Gastrocnemius medialis (tissue), 4 donors: ENCODE data around the gene SCARF2. TPM values are rescaled to one million over a fixed set of nuclear protein-coding genes. Genes with fewer than 3 reads are reported as not detected.

Experiments
- ATAC-seq, 2 donors: fragments of 150-250 bp; one replicate each; pipeline ENCODE4 v1.9.1; 2016
- DNase-seq, 2 donors: peaks; one replicate each; pipeline ENCODE4 v3.0.0-alpha.2; 2019
- H3K27ac ChIP-seq, 4 donors: fragments of 200-600 bp; sonication (generic); 1 replicate in 1 of 4; 2 replicates in 3 of 4; pipeline ENCODE4 v1.5.1; 2016 to 2018; ENCODE audit warnings: mild to moderate bottlenecking in 2 of 4, moderate library complexity in 1 of 4
- H3K27me3 ChIP-seq, 3 donors: fragments of 200-600 bp; sonication (generic) in 2 of 3; 1 replicate in 1 of 3; 2 replicates in 2 of 3; pipeline versions ENCODE4 v1.5.1 to v1.6.0; 2016 to 2019; ENCODE audit warnings: mild to moderate bottlenecking in 1 of 3, moderate library complexity in 1 of 3
- H3K36me3 ChIP-seq, 2 donors: fragments of 200-600 bp; sonication (generic) in 1 of 2; one replicate each; pipeline ENCODE4 v1.5.1; 2017 to 2018
- H3K4me1 ChIP-seq, 2 donors: fragments of 200-600 bp; sonication (generic) in 1 of 2; one replicate each; pipeline ENCODE4 v1.5.1; 2016 to 2017; ENCODE audit warnings: mild to moderate bottlenecking in 2 of 2
- H3K4me3 ChIP-seq, 4 donors: fragments of 200-600 bp; sonication (generic) in 3 of 4; 1 replicate in 1 of 4; 2 replicates in 3 of 4; pipeline ENCODE4 v1.5.1; 2016 to 2019; ENCODE audit warnings: mild to moderate bottlenecking in 2 of 4
- H3K9me3 ChIP-seq, 3 donors: fragments of 200-600 bp; sonication (generic) in 2 of 3; 1 replicate in 1 of 3; 2 replicates in 2 of 3; pipeline ENCODE4 v1.5.1; 2016 to 2019
- CTCF ChIP-seq, 5 experiments: fragments of 450-650 bp in 3 of 5; fragments of 200-600 bp in 2 of 5; sonication (generic) in 2 of 5; IDR thresholded peaks in 4 of 5; conservative IDR thresholded peaks in 1 of 5; 1 replicate in 4 of 5; 2 replicates in 1 of 5; pipeline ENCODE4 v1.5.1; 2016 to 2019; ENCODE audit warnings: antibody characterized with exemption in 5 of 5, mild to moderate bottlenecking in 3 of 5, moderate library complexity in 3 of 5
- POLR2A ChIP-seq, 2 donors: fragments of 450-650 bp; IDR thresholded peaks; one replicate each; pipeline ENCODE4 v1.6.1; 2017; ENCODE audit warnings: antibody characterized with exemption in 2 of 2, mild to moderate bottlenecking in 2 of 2, moderate library complexity in 2 of 2
- in situ Hi-C, 4 donors: fragments of 200-750 bp; cut with MboI; loops; one replicate each; pipeline versions ENCODE4 v1.15.0 to v1.8.0; 2017; ENCODE audit warnings: low sequenced_read_pairs in 4 of 4
- intact Hi-C: fragments of 100-400 bp; cut with DNase I; formaldehyde crosslinking; loops from one replicate; pipeline ENCODE4 v1.15.1; 2023; ENCODE audit warnings: low total_unique reads
- total RNA-seq, 4 donors: library from RNA; depleted of rRNA; stranded (reverse); fragments of >200 nt; gene quantifications; one replicate each; pipeline versions ENCODE4 v1.1.0 to v1.2.3, GENCODE V29; 2016

Gene SCARF2
- total RNA-seq, 4 donors from 2014 or later, result 1.8 to 4.0 (median 2.3) TPM

- Histone ChIP-seq H3K9me3 (no peaks in the 10 kb centered on the region), H3K4me1 (no peaks in the 10 kb centered on the region), H3K27ac (no peak overlapping the region), H3K36me3 (peaks cover 0 to 15% of the 10 kb centered on the region in 2 donors), H3K27me3 (no peaks in the 10 kb centered on the region), H3K4me3 (no peak overlapping the region)
- ATAC-seq (no peak), DNase-seq (no peak)
- in situ Hi-C loops (loop anchor here in 1 of 4 donors (5.0 to 25.0 kb wide), 2 partner anchors 44 to 231 kb away; no protein-coding TSS in a partner anchor), intact Hi-C loops (loop anchor here (5.0 kb wide), 1 partner anchor 39 kb away; no protein-coding TSS in a partner anchor)
- TF ChIP-seq POLR2A (IDR thresholded peaks at IDR 0.05), result no peak
- no peak for TF ChIP-seq CTCF (IDR thresholded peaks at IDR 0.05 in 4 of 5, conservative IDR thresholded peaks at IDR 0.05 in 1 of 5)
These were observed 19.1 kb upstream of the SCARF2 start for GRCh38 chr22:20456722-20457076.

DNA sequence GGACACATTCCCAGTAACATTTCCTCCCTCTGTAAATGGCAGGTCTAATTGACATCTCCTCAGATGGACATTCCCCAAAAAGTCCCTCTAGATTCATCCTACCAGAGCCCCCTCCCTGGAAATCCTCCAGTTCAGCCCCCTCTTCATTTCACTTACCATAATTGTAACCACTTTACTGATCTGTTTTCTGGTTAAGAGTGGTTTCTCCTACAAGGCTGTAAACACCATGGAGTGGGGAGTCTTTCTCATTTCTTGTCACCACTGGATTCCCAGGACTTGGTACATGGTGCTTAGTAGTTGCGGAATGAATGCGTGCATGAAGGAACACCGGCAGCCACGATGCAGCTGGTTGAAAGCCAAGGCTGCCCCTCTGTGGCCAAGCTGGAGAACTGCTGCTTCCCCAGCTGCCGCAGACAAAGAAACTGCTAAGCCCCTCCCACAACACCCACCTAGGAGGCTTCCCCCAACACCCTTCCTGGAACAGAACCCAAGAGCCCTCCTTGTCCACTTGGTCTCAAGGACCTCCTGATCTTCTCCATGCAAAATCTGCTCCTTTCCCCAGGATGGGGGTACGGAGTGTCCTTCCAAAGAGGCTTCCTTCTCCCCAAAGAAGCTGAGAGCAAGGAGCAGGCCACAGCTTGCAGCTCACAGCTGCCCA, 18.6 kb upstream of the SCARF2 start:
- in situ Hi-C loops (loop anchor here in 1 of 4 donors (5.0 to 25.0 kb wide), 2 partner anchors 44 to 231 kb away; no protein-coding TSS in a partner anchor), intact Hi-C loops (loop anchor here (5.0 kb wide), 1 partner anchor 39 kb away; no protein-coding TSS in a partner anchor)
- Histone ChIP-seq H3K27me3 (no peaks in the 10 kb centered on the region), H3K36me3 (peaks cover 0 to 15% of the 10 kb centered on the region in 2 donors), H3K4me1 (no peaks in the 10 kb centered on the region), H3K27ac (no peak overlapping the region), H3K4me3 (no peak overlapping the region), H3K9me3 (no peaks in the 10 kb centered on the region)
- DNase-seq (peak; percentile 37 to 62), ATAC-seq (peak; percentile 67 to 85)
- no peak for TF ChIP-seq POLR2A (IDR thresholded peaks at IDR 0.05)
- peak; percentile 52 to 82 (median 77) for TF ChIP-seq CTCF (IDR thresholded peaks at IDR 0.05 in 4 of 5, conservative IDR thresholded peaks at IDR 0.05 in 1 of 5)

- in situ Hi-C loops (loop anchor here in 1 of 4 donors (5.0 to 25.0 kb wide), 2 partner anchors 43 to 232 kb away; no protein-coding TSS in a partner anchor), intact Hi-C loops (loop anchor here (5.0 kb wide), 1 partner anchor 38 kb away; no protein-coding TSS in a partner anchor)
These were observed 18.1 kb upstream of the SCARF2 start for GRCh38 chr22:20455709-20456063.

DNA sequence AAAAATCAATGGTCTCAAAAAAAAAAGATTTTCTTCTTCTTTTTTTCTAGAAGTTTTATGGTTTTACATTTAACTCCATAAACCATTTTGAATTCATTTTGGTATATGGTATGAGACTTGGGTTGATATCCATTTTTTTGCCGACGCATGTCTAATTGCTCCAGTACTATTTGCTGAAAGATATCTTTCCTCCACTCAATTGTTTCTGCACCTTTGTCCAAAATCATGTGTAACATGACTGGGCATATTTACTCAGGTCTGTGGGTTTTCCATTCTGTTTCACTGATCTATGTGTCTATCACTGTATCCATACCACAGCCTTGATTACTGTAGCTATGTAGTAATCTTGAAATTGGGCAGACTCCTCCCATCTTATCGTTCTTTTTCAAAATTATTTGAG, 15.6 kb upstream of the SCARF2 start:
- Histone ChIP-seq H3K36me3 (peaks cover 0 to 15% of the 10 kb centered on the region in 2 donors), H3K27ac (no peak overlapping the region), H3K9me3 (no peaks in the 10 kb centered on the region), H3K27me3 (no peaks in the 10 kb centered on the region), H3K4me3 (no peak overlapping the region), H3K4me1 (no peaks in the 10 kb centered on the region)
- in situ Hi-C loops (loop anchor here in 1 of 4 donors (25.0 kb wide), 1 partner anchor 234 kb away; no protein-coding TSS in a partner anchor), intact Hi-C loops (no loop called here)
- TF ChIP-seq CTCF (IDR thresholded peaks at IDR 0.05 in 4 of 5, conservative IDR thresholded peaks at IDR 0.05 in 1 of 5), result no peak
- no peak for TF ChIP-seq POLR2A (IDR thresholded peaks at IDR 0.05)
- no peak for DNase-seq
- ATAC-seq, result no peak

More at GRCh38 chr22:20455709-20456063, 18.1 kb upstream of the SCARF2 start:
- TF ChIP-seq CTCF (IDR thresholded peaks at IDR 0.05 in 4 of 5, conservative IDR thresholded peaks at IDR 0.05 in 1 of 5), result no peak
- no peak for TF ChIP-seq POLR2A (IDR thresholded peaks at IDR 0.05)
- Histone ChIP-seq H3K36me3 (peaks cover 0 to 15% of the 10 kb centered on the region in 2 donors), H3K27ac (no peak overlapping the region), H3K9me3 (no peaks in the 10 kb centered on the region), H3K4me1 (no peaks in the 10 kb centered on the region), H3K27me3 (no peaks in the 10 kb centered on the region), H3K4me3 (no peak overlapping the region)
- no peak for ATAC-seq
- no peak for DNase-seq
